ENCODE data around the gene RNLS.

Gene RNLS

GRCh38 chr10:88582806-88583583 lies at the start of gene RNLS:
RNLS (minus strand) TSS chr10:88583318.
- Histone ChIP-seq H2AFZ (peak within 1 kb of the TSS; percentile 99), H3K4me2 (ENCODE audit: low read length) (peak within 1 kb of the TSS; percentile 85), H3K79me2 (no peaks in the 10 kb centered on the region), H3K27me3 (ENCODE audit: control insufficient read depth, insufficient read depth, low read length) (no peaks in the 10 kb centered on the region), H3K9me3 (ENCODE audit: control insufficient read depth, low read length) (no peaks in the 10 kb centered on the region), H3K9ac (peak within 1 kb of the TSS; percentile 94), H3K27ac (peak within 1 kb of the TSS; percentile 94), H3K36me3 (ENCODE audit: control insufficient read depth, insufficient read depth, low read length) (no peaks in the 10 kb centered on the region), H3K4me3 (ENCODE audit: low read depth, low read length) (peak within 1 kb of the TSS; percentile 49), H3K4me1 (no peaks in the 10 kb centered on the region)
- TF ChIP-seq CTCF (IDR thresholded peaks at IDR 0.05), result peak; percentile 87

- Histone ChIP-seq H3K27me3 (ENCODE audit: control insufficient read depth, insufficient read depth, low read length) (no peaks in the 10 kb centered on the region), H3K4me1 (no peaks in the 10 kb centered on the region), H3K27ac (no peak overlapping the region), H3K79me2 (no peaks in the 10 kb centered on the region), H2AFZ (no peak overlapping the region), H3K4me2 (ENCODE audit: low read length) (no peak overlapping the region), H3K36me3 (ENCODE audit: control insufficient read depth, insufficient read depth, low read length) (no peaks in the 10 kb centered on the region), H3K9me3 (ENCODE audit: control insufficient read depth, low read length) (no peaks in the 10 kb centered on the region), H3K9ac (no peak overlapping the region), H3K4me3 (ENCODE audit: low read depth, low read length) (no peak overlapping the region)
- TF ChIP-seq CTCF (IDR thresholded peaks at IDR 0.05), result no peak
Observed at GRCh38 chr10:88624840-88625239, 41.7 kb upstream of the RNLS start.

- Histone ChIP-seq H3K79me2 (no peaks in the 10 kb centered on the region), H3K4me3 (ENCODE audit: low read depth, low read length) (no peak overlapping the region), H3K27ac (no peak overlapping the region), H3K36me3 (ENCODE audit: control insufficient read depth, insufficient read depth, low read length) (no peaks in the 10 kb centered on the region), H3K4me1 (no peaks in the 10 kb centered on the region), H3K9ac (no peak overlapping the region), H3K27me3 (ENCODE audit: control insufficient read depth, insufficient read depth, low read length) (no peaks in the 10 kb centered on the region), H3K9me3 (ENCODE audit: control insufficient read depth, low read length) (no peaks in the 10 kb centered on the region), H2AFZ (no peak overlapping the region), H3K4me2 (ENCODE audit: low read length) (no peak overlapping the region)
- no peak for TF ChIP-seq CTCF (IDR thresholded peaks at IDR 0.05)
Observed at GRCh38 chr10:88623835-88624234, 40.7 kb upstream of the RNLS start.

DNA sequence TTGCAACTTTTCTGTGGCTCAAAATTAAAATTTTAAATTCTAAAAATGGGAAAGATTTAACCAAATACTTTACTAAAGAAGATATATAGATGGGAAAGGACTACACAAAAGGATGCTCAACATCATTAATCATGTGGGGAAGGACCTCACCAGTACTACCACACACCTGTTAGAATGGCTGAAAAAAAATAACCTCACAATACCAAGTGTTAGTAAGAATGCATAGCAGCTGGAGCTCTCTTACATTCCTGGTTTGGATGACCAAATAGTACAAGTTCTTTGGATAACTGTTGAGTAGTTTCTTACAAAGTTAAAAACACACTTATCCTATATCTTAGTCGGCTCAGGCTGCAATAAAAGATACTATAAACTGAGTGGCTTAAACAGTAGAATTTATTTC lies 37.3 kb upstream of the RNLS start:
- Histone ChIP-seq H3K9me3 (ENCODE audit: control insufficient read depth, low read length) (no peaks in the 10 kb centered on the region), H3K4me1 (no peaks in the 10 kb centered on the region), H3K36me3 (ENCODE audit: control insufficient read depth, insufficient read depth, low read length) (no peaks in the 10 kb centered on the region), H2AFZ (no peak overlapping the region), H3K9ac (no peak overlapping the region), H3K79me2 (no peaks in the 10 kb centered on the region), H3K27ac (no peak overlapping the region), H3K4me2 (ENCODE audit: low read length) (no peak overlapping the region), H3K27me3 (ENCODE audit: control insufficient read depth, insufficient read depth, low read length) (no peaks in the 10 kb centered on the region), H3K4me3 (ENCODE audit: low read depth, low read length) (no peak overlapping the region)
- TF ChIP-seq CTCF (IDR thresholded peaks at IDR 0.05), result no peak

- no peaks in the 10 kb centered on the region for H3K36me3 ChIP-seq (ENCODE audit: control insufficient read depth, insufficient read depth, low read length)
- no peak overlapping the region for H3K27ac ChIP-seq
- TF ChIP-seq CTCF (IDR thresholded peaks at IDR 0.05), result no peak
Observed at GRCh38 chr10:88618496-88618895, 35.4 kb upstream of the RNLS start.

More at GRCh38 chr10:88618496-88618895, 35.4 kb upstream of the RNLS start:
- Histone ChIP-seq H3K79me2 (no peaks in the 10 kb centered on the region), H3K4me3 (ENCODE audit: low read depth, low read length) (no peak overlapping the region), H3K4me1 (no peaks in the 10 kb centered on the region), H3K9me3 (ENCODE audit: control insufficient read depth, low read length) (no peaks in the 10 kb centered on the region), H3K27me3 (ENCODE audit: control insufficient read depth, insufficient read depth, low read length) (no peaks in the 10 kb centered on the region), H2AFZ (no peak overlapping the region), H3K4me2 (ENCODE audit: low read length) (no peak overlapping the region), H3K9ac (no peak overlapping the region)
